Body of pancreas (tissue), 4 donors: ENCODE results near the gene IDUA. TPM values are rescaled to one million over a fixed set of nuclear protein-coding genes. Genes with fewer than 3 reads are reported as not detected.
A peak's percentile ranks its signal among the peaks of the same experiment; 100 is the strongest.

Source experiments
- ATAC-seq: fragments of 150-250 bp; one replicate; pipeline ENCODE4 v1.9.1; 2016
- DNase-seq, 4 donors: peaks; one replicate each; pipeline ENCODE4 v3.0.0-alpha.2; 2019
- H3K27ac ChIP-seq, 4 donors: fragments of 200-600 bp; sonication (generic); 1 replicate in 3 of 4; 2 replicates in 1 of 4; pipeline versions ENCODE4 v1.5.1 to v1.6.1; 2016 to 2019; ENCODE audit warnings: mild to moderate bottlenecking in 1 of 4, mixed read lengths in 1 of 4, moderate library complexity in 1 of 4
- H3K27me3 ChIP-seq, 2 donors: fragments of 200-600 bp; sonication (generic); one replicate each; pipeline ENCODE4 v1.6.0; 2016; ENCODE audit warnings: mild to moderate bottlenecking in 1 of 2
- H3K36me3 ChIP-seq, 2 donors: fragments of 200-600 bp; sonication (generic); replicated peaks in 1 of 2; 2 replicates each; pipeline ENCODE4 v1.5.1; 2016; ENCODE audit warnings: low read depth in 2 of 2; ENCODE audit not compliant: insufficient read depth in 1 of 2
- H3K4me1 ChIP-seq: fragments of 200-600 bp; sonication (generic); one replicate; pipeline ENCODE4 v1.6.0; 2016
- H3K4me3 ChIP-seq, 2 donors: fragments of 200-600 bp; sonication (generic); 1 replicate in 1 of 2; 2 replicates in 1 of 2; pipeline ENCODE4 v1.5.1; 2016 to 2019
- H3K9me3 ChIP-seq, 3 donors: fragments of 200-600 bp; sonication (generic); 1 replicate in 2 of 3; 2 replicates in 1 of 3; pipeline ENCODE4 v1.5.1; 2016
- CTCF ChIP-seq, 7 experiments: fragments of 450-650 bp in 4 of 7; fragments of 200-600 bp in 3 of 7; sonication (generic) in 3 of 7; IDR thresholded peaks; one replicate each; pipeline ENCODE4 v1.5.1; 2016 to 2019; ENCODE audit warnings: antibody characterized with exemption in 7 of 7
- POLR2A ChIP-seq, 3 donors: fragments of 450-650 bp; IDR thresholded peaks; one replicate each; pipeline ENCODE4 v1.6.1; 2016; ENCODE audit warnings: antibody characterized with exemption in 3 of 3, mild to moderate bottlenecking in 2 of 3
- WGBS, 2 donors: methylation state at CpG; one replicate each; pipeline ENCODE4 v1.1.5; 2017; 5-methylcytosine and 5-hydroxymethylcytosine counted together
- intact Hi-C: fragments of 100-400 bp; cut with DNase I; formaldehyde crosslinking; loops from one replicate; pipeline ENCODE4 v1.15.1; 2023
- total RNA-seq, 2 donors: library from RNA; depleted of rRNA; stranded (reverse); fragments of >200 nt; gene quantifications; one replicate each; pipeline ENCODE4 v1.1.0, GENCODE V29; 2016

The IDUA gene
- total RNA-seq, 2 donors from 2014 or later: 30.0 to 37.6 TPM

GRCh38 chr4:956531-957230 lies 30.2 kb upstream of the IDUA start:
- no peak for DNase-seq
- no peaks in the 10 kb centered on the region for H3K4me1 ChIP-seq
- H3K27me3 ChIP-seq: no peaks in the 10 kb centered on the region
- intact Hi-C loops: no loop called here
- no peaks in the 10 kb centered on the region for H3K36me3 ChIP-seq
- WGBS, 2 donors: 76 to 81% methylated on average over 13 to 14 of the region's 14 CpGs
- no peak overlapping the region for H3K27ac ChIP-seq
- no peak for TF ChIP-seq CTCF (IDR thresholded peaks at IDR 0.05)
- TF ChIP-seq POLR2A (IDR thresholded peaks at IDR 0.05): no peak
- no peaks in the 10 kb centered on the region for H3K9me3 ChIP-seq
- no peak for ATAC-seq
- H3K4me3 ChIP-seq: no peak overlapping the region

- no peaks in the 10 kb centered on the region for H3K9me3 ChIP-seq
- 78 to 88% methylated on average over 5 to 7 of the region's 8 CpGs for WGBS, 2 donors
- ATAC-seq (no peak), DNase-seq (no peak)
- no peaks in the 10 kb centered on the region for H3K36me3 ChIP-seq
- H3K4me1 ChIP-seq: no peaks in the 10 kb centered on the region
- H3K27ac ChIP-seq: no peak overlapping the region
- H3K4me3 ChIP-seq: no peak overlapping the region
- no peak for TF ChIP-seq POLR2A (IDR thresholded peaks at IDR 0.05)
- TF ChIP-seq CTCF (IDR thresholded peaks at IDR 0.05): no peak
- H3K27me3 ChIP-seq: no peaks in the 10 kb centered on the region
- intact Hi-C loops: no loop called here
These were observed 29.6 kb upstream of the IDUA start for GRCh38 chr4:957231-957580.

GRCh38 chr4:957581-958313 lies 29.1 kb upstream of the IDUA start:
- no peak for TF ChIP-seq CTCF (IDR thresholded peaks at IDR 0.05)
- DNase-seq (peak in 1 of 4 donors; percentile 7), ATAC-seq (no peak)
- H3K36me3 ChIP-seq: no peaks in the 10 kb centered on the region
- intact Hi-C loops: no loop called here
- WGBS, 2 donors: 92 to 96% methylated on average over 13 to 38 of the region's 45 CpGs
- no peak overlapping the region for H3K27ac ChIP-seq
- H3K27me3 ChIP-seq: no peaks in the 10 kb centered on the region
- no peaks in the 10 kb centered on the region for H3K9me3 ChIP-seq
- H3K4me3 ChIP-seq: no peak overlapping the region
- H3K4me1 ChIP-seq: no peaks in the 10 kb centered on the region

- H3K36me3 ChIP-seq: no peaks in the 10 kb centered on the region
- WGBS, 2 donors: 95 to 100% methylated on average over 2 to 9 of the region's 17 CpGs
- no peak for DNase-seq
These were observed 28.6 kb upstream of the IDUA start for GRCh38 chr4:958314-958665.

More at GRCh38 chr4:958314-958665, 28.6 kb upstream of the IDUA start:
- no peak for ATAC-seq
- Histone ChIP-seq H3K27me3 (no peaks in the 10 kb centered on the region), H3K9me3 (no peaks in the 10 kb centered on the region), H3K27ac (no peak overlapping the region), H3K4me1 (no peaks in the 10 kb centered on the region), H3K4me3 (no peak overlapping the region)
- intact Hi-C loops: no loop called here
- TF ChIP-seq POLR2A (IDR thresholded peaks at IDR 0.05) (no peak), CTCF (IDR thresholded peaks at IDR 0.05) (no peak)
